Kidney (tissue), 14 donors: ENCODE data around the gene TPRX1. TPM values are rescaled to one million over a fixed set of nuclear protein-coding genes. Genes with fewer than 3 reads are reported as not detected.
"Not testable (repeated sequence)": the region's sequence is repeated elsewhere in the genome, so short reads cannot be mapped to it uniquely, and the experiment has no call there.

ENCODE experiments used
- DNase-seq, 5 donors: peaks; one replicate each; pipeline ENCODE4 v3.0.0-alpha.2; 2013 to 2020
- FAIRE-seq: peaks from 2 replicates; lab custom pipeline; 2012; peaks lifted over from hg19 to GRCh38; lab: Jason Lieb, UNC
- H3K27ac ChIP-seq, 2 donors: one replicate each; pipeline ENCODE4 v1.7.0; 2013; ENCODE audit warnings: low read depth in 2 of 2, low read length in 2 of 2, inconsistent platforms in 1 of 2
- H3K27me3 ChIP-seq: one replicate; pipeline ENCODE4 v1.7.1; 2013; ENCODE audit warnings: low read length, inconsistent platforms; ENCODE audit not compliant: control insufficient read depth, insufficient read depth
- H3K36me3 ChIP-seq, 3 donors: one replicate each; pipeline versions ENCODE4 v1.7.0 to v1.7.1; 2013; ENCODE audit warnings: low read length in 3 of 3, control low read depth in 1 of 3, inconsistent platforms in 1 of 3; ENCODE audit not compliant: insufficient read depth in 3 of 3, control insufficient read depth in 2 of 3
- H3K4me1 ChIP-seq, 3 donors: one replicate each; pipeline versions ENCODE4 v1.7.0 to v1.7.1; 2013; ENCODE audit warnings: low read length in 3 of 3, inconsistent platforms in 1 of 3, low read depth in 1 of 3; ENCODE audit not compliant: control insufficient read depth in 2 of 3, insufficient read depth in 2 of 3
- H3K4me3 ChIP-seq, 3 donors: one replicate each; pipeline versions ENCODE4 v1.7.0 to v1.8.1; 2013; ENCODE audit warnings: low read length in 3 of 3, control low read depth in 1 of 3, inconsistent platforms in 1 of 3
- H3K9ac ChIP-seq, 3 donors: one replicate each; pipeline versions ENCODE4 v1.7.0 to v1.7.1; 2013; ENCODE audit warnings: low read length in 3 of 3, control low read depth in 1 of 3, inconsistent platforms in 1 of 3
- H3K9me3 ChIP-seq, 3 donors: one replicate each; pipeline versions ENCODE4 v1.7.0 to v1.7.1; 2013; ENCODE audit warnings: low read length in 3 of 3, control low read depth in 1 of 3, inconsistent platforms in 1 of 3; ENCODE audit not compliant: control insufficient read depth in 2 of 3, insufficient read depth in 1 of 3
- CTCF ChIP-seq: IDR thresholded peaks from 3 replicates; pipeline ENCODE4 v1.5.1; 2012; ENCODE audit warnings: mild to moderate bottlenecking, moderate library complexity, borderline replicate concordance; ENCODE audit not compliant: insufficient read depth; ENCODE audit errors: extremely low read depth
- intact Hi-C: fragments of 100-400 bp; cut with DNase I; formaldehyde crosslinking; loops from one replicate; pipeline ENCODE4 v1.11.1; 2022
- polyA plus RNA-seq: library from polyadenylated mRNA; stranded (reverse); fragments of 350-450 nt; fragmentation: Illumina TruSeq; extraction: RNeasy Lipid Tissue Mini Kit (QIAGEN cat#74804); gene quantifications from one replicate; pipeline ENCODE4 v1.2.3, GENCODE V29; 2014; ENCODE audit warnings: low read depth, low replicate concordance; ENCODE audit not compliant: insufficient read depth
- total RNA-seq: library from RNA; stranded (reverse); fragmentation: NEBNext Ultra II Directional; extraction: Animal tissue kit (Norgen Biotek cat#: 25700); gene quantifications from one replicate; pipeline ENCODE4 v1.2.1, GENCODE V29; 2021
- donor health status: control.
- donor health status: control.
- donor health status: control.
- donor health status: control.
- donor health status: control.
- donor health status: DM: yes; HTN: yes; CAD: no.
- donor health status: Normal renal cell carcinoma (clear cell type).

Gene TPRX1
- total and polyA plus RNA-seq, 2 donors from 2014 or later: not detected

GRCh38 chr19:47792616-47793015, 11.7 kb downstream of the TPRX1 start:
- TF ChIP-seq CTCF: no peak
- no peaks in the 10 kb centered on the region for H3K27me3 ChIP-seq
- no peaks in the 10 kb centered on the region for H3K36me3 ChIP-seq
- H3K4me3 ChIP-seq: no peak overlapping the region
- no peaks in the 10 kb centered on the region for H3K9me3 ChIP-seq
- no peaks in the 10 kb centered on the region for H3K4me1 ChIP-seq
- FAIRE-seq (no peak), DNase-seq (no peak)
- H3K27ac ChIP-seq: no peak overlapping the region
- H3K9ac ChIP-seq: no peak overlapping the region
- intact Hi-C loops: no loop called here

GRCh38 chr19:47790398-47790814, 13.9 kb downstream of the TPRX1 start:
- H3K27ac ChIP-seq: no peak overlapping the region
- H3K27me3 ChIP-seq: no peaks in the 10 kb centered on the region
- H3K9me3 ChIP-seq: no peaks in the 10 kb centered on the region
- no peak overlapping the region for H3K4me3 ChIP-seq
- peaks cover 0 to 5% (median 0%) of the 10 kb centered on the region in 3 donors for H3K36me3 ChIP-seq
- FAIRE-seq: no peak
- DNase-seq: peak; percentile 63 to 88 (median 79)
- TF ChIP-seq CTCF: peak; percentile 63
- intact Hi-C loops: no loop called here
- H3K9ac ChIP-seq: no peak overlapping the region
- H3K4me1 ChIP-seq: no peaks in the 10 kb centered on the region

- H3K9me3 ChIP-seq, intact Hi-C loops, DNase-seq: not testable (repeated sequence)
Observed at GRCh38 chr19:47789811-47790210, 14.5 kb downstream of the TPRX1 start.

GRCh38 chr19:47787307-47787706, 17.0 kb downstream of the TPRX1 start:
- H3K27ac ChIP-seq, H3K4me3 ChIP-seq, H3K9ac ChIP-seq, DNase-seq, intact Hi-C loops, FAIRE-seq, H3K27me3 ChIP-seq, H3K9me3 ChIP-seq, H3K4me1 ChIP-seq: not testable (repeated sequence)
- H3K36me3 ChIP-seq: peaks cover 0 to 13% (median 6%) of the 10 kb centered on the region in 3 donors

More at GRCh38 chr19:47789811-47790210, 14.5 kb downstream of the TPRX1 start:
- not testable (repeated sequence) for H3K36me3 ChIP-seq, H3K4me1 ChIP-seq, H3K27ac ChIP-seq, H3K9ac ChIP-seq, H3K27me3 ChIP-seq, FAIRE-seq, H3K4me3 ChIP-seq
